HFF-Myc (cell line): ENCODE measurements around the gene BLCAP.

ENCODE experiments used
- DNase-seq: peaks from one replicate; pipeline ENCODE4 v3.0.0-alpha.2; 2011; ENCODE audit warnings: low read depth; ENCODE audit errors: extremely low read depth
- H3K4me3 ChIP-seq: replicated peaks from 2 replicates; pipeline ENCODE4 v1.5.1; 2011; ENCODE audit warnings: low read depth, mild to moderate bottlenecking, control low read depth, low read length
- TF ChIP-seq, protein P1 (sequence below): IDR thresholded peaks from 2 replicates; pipeline ENCODE4 v1.5.1; 2012; ENCODE audit warnings: mild to moderate bottlenecking, low read depth, low read length, control low read depth; ENCODE audit errors: missing control alignments

BLCAP gene

DNA sequence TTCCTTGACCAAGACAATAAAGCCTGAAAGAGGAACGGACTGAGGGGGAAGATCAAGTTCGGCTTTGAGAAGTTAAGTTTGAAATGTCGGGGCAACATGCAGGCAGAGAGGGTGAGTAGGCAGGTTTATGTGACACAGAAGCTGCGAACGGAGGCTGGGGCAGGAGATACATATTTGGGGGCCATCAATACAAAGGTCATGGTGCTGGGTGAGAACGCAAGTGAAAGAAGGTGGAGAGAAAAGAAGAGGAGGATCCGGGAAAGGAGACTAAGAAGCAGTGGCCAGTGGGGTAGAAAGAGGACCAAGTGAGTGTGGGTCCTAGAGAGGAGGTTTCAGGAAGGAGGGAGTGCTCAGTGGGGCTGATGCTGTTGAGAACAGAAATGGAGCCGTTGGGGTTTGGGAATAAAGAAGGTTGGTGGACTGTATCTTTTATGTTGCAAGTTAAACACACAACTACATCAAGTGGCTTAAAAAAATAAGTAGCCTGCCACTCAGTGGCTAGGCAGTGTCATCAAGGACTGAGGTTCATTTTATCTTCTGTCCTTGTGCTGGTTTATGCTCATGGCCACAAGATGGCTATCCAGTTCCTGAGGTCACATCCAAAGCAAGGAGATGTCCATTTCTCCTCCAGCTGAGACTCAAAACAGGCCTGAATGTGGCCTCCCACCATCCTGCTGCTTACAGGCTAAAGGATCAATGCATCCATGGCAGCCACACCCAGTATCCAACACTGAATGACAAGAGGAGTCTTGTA lies 1.7 kb upstream of the BLCAP start:
- TF ChIP-seq, protein P1, sequence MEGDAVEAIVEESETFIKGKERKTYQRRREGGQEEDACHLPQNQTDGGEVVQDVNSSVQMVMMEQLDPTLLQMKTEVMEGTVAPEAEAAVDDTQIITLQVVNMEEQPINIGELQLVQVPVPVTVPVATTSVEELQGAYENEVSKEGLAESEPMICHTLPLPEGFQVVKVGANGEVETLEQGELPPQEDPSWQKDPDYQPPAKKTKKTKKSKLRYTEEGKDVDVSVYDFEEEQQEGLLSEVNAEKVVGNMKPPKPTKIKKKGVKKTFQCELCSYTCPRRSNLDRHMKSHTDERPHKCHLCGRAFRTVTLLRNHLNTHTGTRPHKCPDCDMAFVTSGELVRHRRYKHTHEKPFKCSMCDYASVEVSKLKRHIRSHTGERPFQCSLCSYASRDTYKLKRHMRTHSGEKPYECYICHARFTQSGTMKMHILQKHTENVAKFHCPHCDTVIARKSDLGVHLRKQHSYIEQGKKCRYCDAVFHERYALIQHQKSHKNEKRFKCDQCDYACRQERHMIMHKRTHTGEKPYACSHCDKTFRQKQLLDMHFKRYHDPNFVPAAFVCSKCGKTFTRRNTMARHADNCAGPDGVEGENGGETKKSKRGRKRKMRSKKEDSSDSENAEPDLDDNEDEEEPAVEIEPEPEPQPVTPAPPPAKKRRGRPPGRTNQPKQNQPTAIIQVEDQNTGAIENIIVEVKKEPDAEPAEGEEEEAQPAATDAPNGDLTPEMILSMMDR = no peak
- no peak for DNase-seq
- no peak overlapping the region for H3K4me3 ChIP-seq

DNA sequence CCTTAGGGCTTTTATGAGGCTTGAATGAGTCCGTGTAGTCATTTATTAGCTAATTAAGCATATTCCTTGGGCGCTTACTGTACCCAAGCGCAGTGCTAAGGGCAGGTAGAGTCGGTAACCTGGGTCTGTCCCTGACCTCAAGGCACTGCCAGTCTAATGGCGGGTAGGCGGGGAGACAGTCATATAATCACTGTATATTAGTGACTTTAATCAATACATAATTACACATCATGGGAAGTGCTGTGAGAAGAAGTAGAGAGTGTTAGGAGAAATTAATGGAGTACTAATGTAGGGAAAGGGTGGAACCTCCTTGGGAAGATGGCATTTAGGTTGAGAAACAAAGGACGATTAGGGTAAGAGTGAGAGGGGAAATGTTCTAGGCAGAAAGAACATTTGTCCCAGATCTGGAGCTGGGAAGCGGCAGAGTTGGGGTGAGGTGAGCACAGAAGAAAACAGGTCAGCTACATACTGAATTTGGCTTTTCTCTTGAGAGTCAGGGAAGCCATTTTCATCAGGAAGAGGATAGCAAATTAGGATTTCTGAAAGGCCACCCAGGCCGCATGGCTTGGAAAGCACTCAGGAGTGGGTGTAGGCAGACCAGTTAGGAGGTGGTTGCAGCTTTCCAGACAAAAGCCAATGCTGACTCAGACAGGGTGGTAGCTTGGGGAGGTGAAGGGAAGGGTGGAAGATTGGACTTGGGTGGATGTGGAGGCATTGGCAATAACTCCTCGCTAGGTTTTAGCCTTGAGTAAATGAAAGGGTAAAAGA lies 954 bp upstream of the BLCAP start:
- peak overlapping the region; percentile 99 for H3K4me3 ChIP-seq
- TF ChIP-seq, protein P1 = no peak
- DNase-seq = no peak

- peak overlapping the region; percentile 99 for H3K4me3 ChIP-seq
- TF ChIP-seq, protein P1 = no peak
- no peak for DNase-seq
These were observed 638 bp downstream of the BLCAP start for GRCh38 chr20:37526839-37527637.

DNA sequence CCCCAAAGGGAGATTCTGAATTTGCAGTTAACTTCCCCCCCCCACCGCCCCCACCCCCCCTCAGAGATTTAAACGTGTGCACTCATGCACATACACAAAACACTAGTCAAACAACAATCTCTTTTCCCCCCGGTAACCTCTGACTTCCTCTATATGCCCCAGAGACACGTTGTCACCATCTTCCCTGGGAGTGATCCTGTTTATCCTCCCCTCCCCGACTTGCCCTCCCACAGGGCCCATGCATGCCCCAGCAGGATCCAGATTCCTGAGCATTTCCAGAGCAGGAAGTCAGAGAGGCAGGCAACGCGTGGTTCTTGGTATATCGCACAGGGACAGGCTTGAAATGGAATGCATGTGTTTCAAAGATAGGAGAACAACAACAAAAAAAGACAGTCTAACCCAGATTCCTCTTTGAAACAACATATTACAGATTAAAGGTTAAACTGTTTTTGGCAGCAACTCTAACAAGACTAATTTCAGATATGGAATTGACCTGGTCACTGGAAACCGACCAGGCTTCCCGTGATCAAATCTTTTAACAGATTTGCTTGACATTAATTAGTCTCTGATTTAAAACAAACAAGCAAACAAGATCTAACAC lies 1.3 kb downstream of the BLCAP start:
- peak overlapping the region; percentile 99 for H3K4me3 ChIP-seq
- DNase-seq = no peak
- TF ChIP-seq, protein P1 = no peak

- TF ChIP-seq, protein P1 = no peak
- peak overlapping the region; percentile 99 for H3K4me3 ChIP-seq
These were observed 1.9 kb downstream of the BLCAP start for GRCh38 chr20:37525810-37526209.

More at GRCh38 chr20:37525810-37526209, 1.9 kb downstream of the BLCAP start:
- DNase-seq = no peak
